CD14-positive monocyte (primary cell): ENCODE results near the gene PUDP. TPM values are rescaled to one million over a fixed set of nuclear protein-coding genes. Genes with fewer than 3 reads are reported as not detected.

Source experiments
- DNase-seq, 3 donors: peaks; one replicate each; pipeline ENCODE4 v3.0.0-alpha.2; 2011 to 2022
- H2AFZ ChIP-seq: 2 replicates; pipeline ENCODE4 v1.6.0; 2012; ENCODE audit warnings: mild to moderate bottlenecking, low read depth, low read length, inconsistent platforms; ENCODE audit not compliant: insufficient read depth, poor library complexity, severe bottlenecking
- H3K27ac ChIP-seq, 2 donors: 1 replicate in 1 of 2; 2 replicates in 1 of 2; pipeline ENCODE4 v1.5.1; 2012 to 2013; ENCODE audit warnings: low read length in 2 of 2, control low read depth in 1 of 2, inconsistent platforms in 1 of 2, low read depth in 1 of 2, mild to moderate bottlenecking in 1 of 2
- H3K27me3 ChIP-seq, 2 donors: one replicate each; pipeline versions ENCODE4 v1.6.0 to v1.6.1; 2011 to 2013; ENCODE audit warnings: low read length in 2 of 2; ENCODE audit not compliant: control insufficient read depth in 2 of 2, insufficient read depth in 2 of 2
- H3K36me3 ChIP-seq, 2 donors: replicated peaks in 1 of 2; 1 replicate in 1 of 2; 2 replicates in 1 of 2; pipeline versions ENCODE4 v1.5.1 to v1.6.1; 2012 to 2013; ENCODE audit warnings: low read length in 2 of 2, control low read depth in 1 of 2, inconsistent platforms in 1 of 2, mild to moderate bottlenecking in 1 of 2; ENCODE audit not compliant: insufficient read depth in 2 of 2, control insufficient read depth in 1 of 2
- H3K4me1 ChIP-seq, 2 donors: 1 replicate in 1 of 2; 2 replicates in 1 of 2; pipeline versions ENCODE4 v1.5.1 to v1.6.1; 2012 to 2013; ENCODE audit warnings: low read length in 2 of 2, control low read depth in 1 of 2, inconsistent platforms in 1 of 2, mild to moderate bottlenecking in 1 of 2, moderate library complexity in 1 of 2; ENCODE audit not compliant: insufficient read depth in 2 of 2, control insufficient read depth in 1 of 2
- H3K4me2 ChIP-seq: replicated peaks from 2 replicates; pipeline ENCODE3; 2012; ENCODE audit warnings: low read length, moderate library complexity, mild to moderate bottlenecking; ENCODE audit not compliant: poor library complexity, severe bottlenecking; ENCODE audit errors: extremely low read depth
- H3K4me3 ChIP-seq, 3 experiments: fragments of 200-600 bp in 1 of 3; sonication (generic) in 1 of 3; replicated peaks in 1 of 3; 1 replicate in 2 of 3; 2 replicates in 1 of 3; pipeline ENCODE4 v1.5.1; 2011 to 2013; ENCODE audit warnings: low read length in 3 of 3, mild to moderate bottlenecking in 3 of 3, control low read depth in 2 of 3, low read depth in 2 of 3, inconsistent platforms in 1 of 3, moderate library complexity in 1 of 3
- H3K79me2 ChIP-seq: 2 replicates; pipeline ENCODE4 v1.6.0; 2012; ENCODE audit warnings: mild to moderate bottlenecking, control low read depth, inconsistent platforms, low read length, moderate library complexity; ENCODE audit not compliant: insufficient read depth
- H3K9ac ChIP-seq: 2 replicates; pipeline ENCODE4 v1.6.0; 2017; ENCODE audit warnings: low read length, mild to moderate bottlenecking; ENCODE audit not compliant: insufficient read depth, poor library complexity, severe bottlenecking
- H3K9me3 ChIP-seq, 2 donors: replicated peaks in 1 of 2; 1 replicate in 1 of 2; 2 replicates in 1 of 2; pipeline versions ENCODE4 v1.5.1 to v1.6.1; 2012 to 2013; ENCODE audit warnings: low read length in 2 of 2, control low read depth in 1 of 2; ENCODE audit not compliant: control insufficient read depth in 1 of 2, insufficient read depth in 1 of 2
- H4K20me1 ChIP-seq: 2 replicates; pipeline ENCODE4 v1.6.0; 2012; ENCODE audit warnings: mild to moderate bottlenecking, low read length, control low read depth, moderate library complexity; ENCODE audit not compliant: insufficient read depth
- H3K27ac Mint-ChIP-seq, 7 donors: one replicate each; pipeline ENCODE4 v1.8.0; 2020; ENCODE audit warnings: mild to moderate bottlenecking in 7 of 7, mixed read lengths in 7 of 7, moderate library complexity in 6 of 7, inconsistent platforms in 2 of 7
- H3K27me3 Mint-ChIP-seq, 3 donors: one replicate each; pipeline ENCODE4 v1.8.0; 2021 to 2022; ENCODE audit warnings: low read depth in 3 of 3, mild to moderate bottlenecking in 3 of 3, mixed read lengths in 3 of 3, moderate library complexity in 3 of 3, inconsistent platforms in 1 of 3
- H3K36me3 Mint-ChIP-seq, 2 donors: one replicate each; pipeline ENCODE4 v1.8.0; 2020; ENCODE audit warnings: mixed read lengths in 2 of 2, inconsistent platforms in 1 of 2, mild to moderate bottlenecking in 1 of 2
- H3K4me1 Mint-ChIP-seq: one replicate; pipeline ENCODE4 v1.8.0; 2020; ENCODE audit warnings: mild to moderate bottlenecking, mixed read lengths
- H3K4me3 Mint-ChIP-seq, 2 donors: one replicate each; pipeline ENCODE4 v1.8.0; 2020; ENCODE audit warnings: mild to moderate bottlenecking in 2 of 2, mixed read lengths in 2 of 2, moderate library complexity in 1 of 2
- H3K9me3 Mint-ChIP-seq, 7 donors: one replicate each; pipeline ENCODE4 v1.8.0; 2020 to 2022; ENCODE audit warnings: mixed read lengths in 7 of 7, mild to moderate bottlenecking in 6 of 7, moderate library complexity in 6 of 7, inconsistent platforms in 2 of 7
- WGBS: methylation state at CpG from one replicate; pipeline ENCODE4 v1.1.5; 2013; ENCODE audit warnings: missing lambda C conversion rate; ENCODE audit not compliant: insufficient coverage; 5-methylcytosine and 5-hydroxymethylcytosine counted together
- intact Hi-C, 2 donors: fragments of 100-400 bp; cut with micrococcal nuclease; formaldehyde crosslinking; loops; one replicate each; pipeline versions ENCODE4 v1.15.0 to v1.15.1; 2023
- polyA plus RNA-seq, 3 donors: library from polyadenylated mRNA; depleted of rRNA in 1 of 3; unstranded in 2 of 3; stranded (reverse) in 1 of 3; fragments of 300-500 nt in 2 of 3; fragments of >200 nt in 1 of 3; fragmentation: Illumina TruSeq in 2 of 3; gene quantifications; 1 replicate in 2 of 3; 2 replicates in 1 of 3; pipeline ENCODE4 v1.2.3, GENCODE V29; 2012 to 2021
- TF ChIP-seq, protein P1 (sequence below): fragments of 200-600 bp; IDR thresholded peaks from one replicate; pipeline ENCODE4 v1.8.0; 2022; ENCODE audit warnings: antibody characterized with exemption, mild to moderate bottlenecking

The PUDP gene
- polyA plus RNA-seq, 3 donors: 21.4 to 49.5 (median 45.4) TPM

DNA sequence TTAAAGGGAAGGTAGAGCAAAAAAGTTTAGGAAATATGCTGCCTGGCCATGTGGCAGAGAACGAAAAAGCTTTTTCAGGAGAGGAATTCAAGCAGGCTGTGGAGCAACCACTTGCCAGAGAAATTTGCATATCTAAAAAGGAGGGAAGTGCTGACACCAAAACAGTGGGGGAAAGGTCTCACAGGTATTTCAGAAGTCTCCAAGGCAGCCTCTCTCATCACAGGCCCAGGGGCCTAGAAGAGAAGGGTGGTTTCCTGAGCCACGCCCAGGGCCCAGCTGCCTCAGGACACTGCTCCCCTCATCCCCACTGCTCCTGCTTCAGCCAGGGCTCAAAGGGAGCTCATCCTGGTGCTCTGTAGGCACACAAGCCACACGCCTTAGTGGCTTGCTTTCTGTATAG is 30.4 kb downstream of the PUDP start:
- DNase-seq: no peak

DNA sequence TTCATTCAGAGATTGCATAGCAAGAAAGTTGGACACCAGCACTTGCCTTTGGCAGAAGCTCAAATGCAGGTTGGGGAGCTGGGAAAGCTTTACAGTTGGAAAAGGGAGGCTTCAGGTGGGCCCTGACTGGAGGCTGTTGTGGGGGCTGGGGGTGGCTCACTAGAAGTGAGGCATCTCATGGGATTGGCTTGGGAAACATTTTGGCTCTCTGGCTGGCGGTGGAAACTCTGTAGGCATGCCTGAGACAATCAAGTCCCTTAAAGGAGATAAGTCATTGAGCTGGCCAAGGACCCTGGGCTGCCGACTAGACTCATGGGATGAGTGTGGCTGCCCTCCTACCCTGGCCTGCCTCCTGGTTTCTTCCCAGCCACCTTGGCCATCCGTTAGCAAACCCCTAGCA is 31.9 kb downstream of the PUDP start:
- intact Hi-C loops: no loop called here
- H3K27me3 Mint-ChIP-seq: no peaks in the 10 kb centered on the region
- peaks cover 10% of the 10 kb centered on the region for H3K4me1 Mint-ChIP-seq
- Histone ChIP-seq H2AFZ (no peak overlapping the region), H3K79me2 (peaks cover 80% of the 10 kb centered on the region), H3K36me3 (peaks cover 0 to 14% of the 10 kb centered on the region in 2 donors), H4K20me1 (peaks cover 96% of the 10 kb centered on the region), H3K4me2 (no peak overlapping the region), H3K4me1 (peaks cover 5 to 9% of the 10 kb centered on the region in 2 donors), H3K9ac (no peak overlapping the region), H3K27me3 (no peaks in the 10 kb centered on the region), H3K4me3 (no peak overlapping the region), H3K9me3 (no peaks in the 10 kb centered on the region), H3K27ac (no peak overlapping the region)
- H3K4me3 Mint-ChIP-seq: no peak overlapping the region
- no peaks in the 10 kb centered on the region for H3K9me3 Mint-ChIP-seq
- peak overlapping the region in 1 of 7 donors; percentile 67 for H3K27ac Mint-ChIP-seq
- H3K36me3 Mint-ChIP-seq: peaks cover 11 to 40% of the 10 kb centered on the region in 2 donors
- TF ChIP-seq, protein P1, sequence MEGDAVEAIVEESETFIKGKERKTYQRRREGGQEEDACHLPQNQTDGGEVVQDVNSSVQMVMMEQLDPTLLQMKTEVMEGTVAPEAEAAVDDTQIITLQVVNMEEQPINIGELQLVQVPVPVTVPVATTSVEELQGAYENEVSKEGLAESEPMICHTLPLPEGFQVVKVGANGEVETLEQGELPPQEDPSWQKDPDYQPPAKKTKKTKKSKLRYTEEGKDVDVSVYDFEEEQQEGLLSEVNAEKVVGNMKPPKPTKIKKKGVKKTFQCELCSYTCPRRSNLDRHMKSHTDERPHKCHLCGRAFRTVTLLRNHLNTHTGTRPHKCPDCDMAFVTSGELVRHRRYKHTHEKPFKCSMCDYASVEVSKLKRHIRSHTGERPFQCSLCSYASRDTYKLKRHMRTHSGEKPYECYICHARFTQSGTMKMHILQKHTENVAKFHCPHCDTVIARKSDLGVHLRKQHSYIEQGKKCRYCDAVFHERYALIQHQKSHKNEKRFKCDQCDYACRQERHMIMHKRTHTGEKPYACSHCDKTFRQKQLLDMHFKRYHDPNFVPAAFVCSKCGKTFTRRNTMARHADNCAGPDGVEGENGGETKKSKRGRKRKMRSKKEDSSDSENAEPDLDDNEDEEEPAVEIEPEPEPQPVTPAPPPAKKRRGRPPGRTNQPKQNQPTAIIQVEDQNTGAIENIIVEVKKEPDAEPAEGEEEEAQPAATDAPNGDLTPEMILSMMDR: no peak
- no peak for DNase-seq
- WGBS: 100% methylated on average over 2 of the region's 3 CpGs

More for the DNA sequence above, 30.4 kb downstream of the PUDP start:
- peaks cover 0 to 14% of the 10 kb centered on the region in 2 donors for H3K36me3 ChIP-seq
- no peak overlapping the region for H3K4me3 Mint-ChIP-seq
- peaks cover 0 to 3% (median 0%) of the 10 kb centered on the region in 3 donors for H3K27me3 Mint-ChIP-seq
- H3K79me2 ChIP-seq: peaks cover 78% of the 10 kb centered on the region
- no peak overlapping the region for H3K4me3 ChIP-seq
- no peak overlapping the region for H3K9ac ChIP-seq
- H3K27me3 ChIP-seq: no peaks in the 10 kb centered on the region
- H3K27ac ChIP-seq: no peak overlapping the region
- intact Hi-C loops: no loop called here
- TF ChIP-seq, protein P1: no peak
- no peaks in the 10 kb centered on the region for H3K4me1 ChIP-seq
- H4K20me1 ChIP-seq: peaks cover 97% of the 10 kb centered on the region
- 100% methylated on average over 1 of the region's 3 CpGs for WGBS
- H3K27ac Mint-ChIP-seq: peak overlapping the region in 3 of 7 donors; percentile 54 to 74 (median 67)
- H2AFZ ChIP-seq: no peak overlapping the region
- H3K4me1 Mint-ChIP-seq: peaks cover 7% of the 10 kb centered on the region
- H3K36me3 Mint-ChIP-seq: peaks cover 11 to 46% of the 10 kb centered on the region in 2 donors
- H3K9me3 ChIP-seq: no peaks in the 10 kb centered on the region
- H3K4me2 ChIP-seq: no peak overlapping the region
- H3K9me3 Mint-ChIP-seq: no peaks in the 10 kb centered on the region
